ENCODE results near the gene NWD2. TPM values are rescaled to one million over a fixed set of nuclear protein-coding genes. Genes with fewer than 3 reads are reported as not detected.

The NWD2 gene
- total RNA-seq, 4 donors from 2014 or later: 0.16 to 2.1 (median 0.61) TPM

- H3K4me3 ChIP-seq: no peak overlapping the region
- whole genome bisulfite sequencing: 54% methylated on average over 2 of the region's 2 CpGs
- H3K27me3 ChIP-seq: no peaks in the 10 kb centered on the region
- no peaks in the 10 kb centered on the region for H3K9me3 ChIP-seq
- H3K36me3 ChIP-seq: no peaks in the 10 kb centered on the region
- H3K27ac ChIP-seq: no peak overlapping the region
- no peak for DNase-seq (ENCODE audit: low spot score in 2 of 2)
- H3K4me1 ChIP-seq: no peaks in the 10 kb centered on the region
- TF ChIP-seq POLR2A (IDR thresholded peaks at IDR 0.05) (no peak), EP300 (IDR thresholded peaks at IDR 0.05) (no peak), CTCF (IDR thresholded peaks at IDR 0.05) (no peak), POLR2AphosphoS5 (IDR thresholded peaks at IDR 0.05) (no peak)
Observed at GRCh38 chr4:37219990-37220389, 24.6 kb upstream of the NWD2 start.

DNA sequence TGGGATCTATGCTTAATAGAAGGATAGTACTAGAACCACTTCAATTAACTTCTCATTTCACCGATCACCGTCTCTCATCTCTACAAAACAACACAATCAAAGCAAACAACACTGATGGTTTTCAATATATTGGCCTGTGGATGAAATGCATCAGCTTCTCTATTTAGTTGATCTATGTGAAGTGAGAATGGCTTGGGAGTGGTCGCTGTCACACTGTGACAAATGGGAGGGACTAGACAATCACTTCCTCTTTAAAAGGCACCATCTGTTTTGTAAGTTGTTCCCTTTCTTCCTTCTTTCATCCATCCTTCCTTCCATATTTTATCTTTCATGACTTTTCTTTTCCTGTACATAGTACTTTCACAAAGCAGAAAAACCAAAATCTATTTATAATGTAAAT is 23.9 kb upstream of the NWD2 start:
- no peak overlapping the region for H3K4me3 ChIP-seq
- no peak overlapping the region for H3K27ac ChIP-seq
- DNase-seq (ENCODE audit: low spot score in 2 of 2): no peak
- no peaks in the 10 kb centered on the region for H3K36me3 ChIP-seq
- no peaks in the 10 kb centered on the region for H3K9me3 ChIP-seq
- no peaks in the 10 kb centered on the region for H3K27me3 ChIP-seq
- 71% methylated on average over 3 of the region's 3 CpGs for WGBS
- TF ChIP-seq EP300 (IDR thresholded peaks at IDR 0.05): no peak
- no peak for TF ChIP-seq POLR2A (IDR thresholded peaks at IDR 0.05)
- TF ChIP-seq POLR2AphosphoS5 (IDR thresholded peaks at IDR 0.05): no peak
- TF ChIP-seq CTCF (IDR thresholded peaks at IDR 0.05): no peak
- H3K4me1 ChIP-seq: no peaks in the 10 kb centered on the region

GRCh38 chr4:37223732-37224131 is 20.8 kb upstream of the NWD2 start:
- 86% methylated on average over 1 of the region's 1 CpG for WGBS
- no peaks in the 10 kb centered on the region for H3K9me3 ChIP-seq

DNA sequence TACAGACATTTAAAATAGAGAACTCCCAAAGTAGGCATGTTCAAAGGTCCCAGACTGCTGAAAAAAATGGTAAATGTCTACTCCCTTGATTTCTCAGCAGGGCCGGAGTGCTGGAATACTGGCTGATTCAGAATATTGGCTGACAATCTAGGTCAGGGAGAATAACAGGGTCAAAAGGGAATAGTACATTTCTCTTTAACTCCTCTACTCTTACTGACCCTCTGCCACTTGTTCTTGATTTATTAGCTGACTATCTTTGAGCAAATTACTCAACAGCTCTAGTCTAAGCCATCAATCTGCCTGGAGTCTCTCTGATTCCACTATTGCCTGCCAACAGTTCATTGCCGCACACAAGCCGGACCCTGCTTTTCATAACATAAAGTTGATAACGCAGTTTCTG is 19.7 kb upstream of the NWD2 start:
- TF ChIP-seq CTCF (IDR thresholded peaks at IDR 0.05) (no peak), POLR2AphosphoS5 (IDR thresholded peaks at IDR 0.05) (no peak), EP300 (IDR thresholded peaks at IDR 0.05) (no peak)
- Histone ChIP-seq H3K27ac (no peak overlapping the region), H3K9me3 (no peaks in the 10 kb centered on the region), H3K36me3 (no peaks in the 10 kb centered on the region), H3K4me3 (no peak overlapping the region), H3K27me3 (no peaks in the 10 kb centered on the region), H3K4me1 (no peaks in the 10 kb centered on the region)
- 75% methylated on average over 4 of the region's 4 CpGs for WGBS
- DNase-seq (ENCODE audit: low spot score in 2 of 2): no peak

More at GRCh38 chr4:37223732-37224131, 20.8 kb upstream of the NWD2 start:
- DNase-seq (ENCODE audit: low spot score in 2 of 2): no peak
- Histone ChIP-seq H3K36me3 (no peaks in the 10 kb centered on the region), H3K27ac (no peak overlapping the region), H3K4me3 (no peak overlapping the region), H3K27me3 (no peaks in the 10 kb centered on the region), H3K4me1 (no peaks in the 10 kb centered on the region)
- TF ChIP-seq CTCF (IDR thresholded peaks at IDR 0.05) (no peak), EP300 (IDR thresholded peaks at IDR 0.05) (no peak), POLR2A (IDR thresholded peaks at IDR 0.05) (no peak), POLR2AphosphoS5 (IDR thresholded peaks at IDR 0.05) (no peak)

- no peak for TF ChIP-seq EP300 (IDR thresholded peaks at IDR 0.05)
- TF ChIP-seq CTCF (IDR thresholded peaks at IDR 0.05): no peak
- no peak for TF ChIP-seq POLR2AphosphoS5 (IDR thresholded peaks at IDR 0.05)
- H3K27me3 ChIP-seq: no peaks in the 10 kb centered on the region
- no peak for DNase-seq (ENCODE audit: low spot score in 2 of 2)
- no peaks in the 10 kb centered on the region for H3K9me3 ChIP-seq
- H3K4me3 ChIP-seq: no peak overlapping the region
- H3K27ac ChIP-seq: no peak overlapping the region
- no peaks in the 10 kb centered on the region for H3K4me1 ChIP-seq
- H3K36me3 ChIP-seq: no peaks in the 10 kb centered on the region
- WGBS: 42% methylated on average over 2 of the region's 2 CpGs
Observed at GRCh38 chr4:37225778-37226177, 18.8 kb upstream of the NWD2 start.
